ENCODE results near the gene TRRAP. TPM values are rescaled to one million over a fixed set of nuclear protein-coding genes. Genes with fewer than 3 reads are reported as not detected.

Gene TRRAP
- total and polyA plus RNA-seq, 2 of the 8 experiments (the other 6 are each of a cell fraction or from before 2014, with no cell fraction given) = 21.7 to 48.6 TPM

DNA sequence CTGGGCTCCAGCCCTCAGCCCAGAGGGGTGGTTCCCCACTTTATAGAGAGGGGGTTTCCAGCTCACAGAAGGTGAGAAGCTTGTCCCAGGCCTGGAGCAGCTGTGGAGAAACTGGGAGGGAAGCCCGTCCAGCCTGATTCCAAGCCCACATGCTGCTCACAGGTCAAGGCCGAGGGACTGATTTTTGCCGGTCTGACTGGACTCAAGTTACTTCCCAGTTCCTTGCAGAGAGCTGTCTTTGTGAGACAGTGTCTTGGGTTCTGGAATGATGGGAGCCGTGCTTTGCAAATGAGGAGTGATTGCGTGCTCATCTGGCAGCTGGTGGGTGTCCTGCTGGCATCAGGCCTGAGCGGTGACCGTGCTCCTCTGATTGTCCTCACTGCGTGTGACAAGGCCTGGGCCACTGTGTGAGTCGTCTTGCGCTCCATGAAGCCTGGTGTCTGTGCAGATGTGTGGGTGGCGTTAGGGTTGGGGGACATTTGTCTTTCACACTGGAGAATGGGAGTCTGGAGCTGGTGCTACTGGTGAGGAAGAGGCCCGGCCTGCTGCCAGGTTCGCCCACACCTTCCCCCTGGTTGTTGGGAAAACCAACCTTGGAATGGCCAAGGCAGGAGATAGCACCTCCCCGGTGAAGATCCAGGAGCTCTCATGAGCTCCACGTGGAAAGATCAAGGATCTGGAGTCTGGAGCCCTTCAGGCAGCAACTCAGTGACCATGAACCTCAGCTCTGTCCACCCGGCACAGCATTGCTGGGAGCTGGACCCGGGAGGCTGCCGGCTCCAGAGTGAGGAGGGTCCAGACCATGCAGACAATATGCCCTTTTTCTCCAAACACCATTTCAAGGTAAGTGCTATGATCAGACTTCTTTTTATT, 136.0 kb downstream of the TRRAP start (continued):
- TF ChIP-seq CHD7 (IDR thresholded peaks at IDR 0.05; ENCODE audit: insufficient replicate concordance, low read length) (no peak), SIRT6 (IDR thresholded peaks at IDR 0.05; ENCODE audit: low read length) (no peak), CREB1 (IDR thresholded peaks at IDR 0.05) (no peak)
- TF ChIP-seq, protein P1, sequence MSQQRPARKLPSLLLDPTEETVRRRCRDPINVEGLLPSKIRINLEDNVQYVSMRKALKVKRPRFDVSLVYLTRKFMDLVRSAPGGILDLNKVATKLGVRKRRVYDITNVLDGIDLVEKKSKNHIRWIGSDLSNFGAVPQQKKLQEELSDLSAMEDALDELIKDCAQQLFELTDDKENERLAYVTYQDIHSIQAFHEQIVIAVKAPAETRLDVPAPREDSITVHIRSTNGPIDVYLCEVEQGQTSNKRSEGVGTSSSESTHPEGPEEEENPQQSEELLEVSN (IDR thresholded peaks at IDR 0.05) = no peak

Measured in H1 (cell line).